SU-DHL-6 (cell line): ENCODE results near the gene C5AR1.

Source experiments
- H2AFZ ChIP-seq: fragments of 200-600 bp; sonication (generic); 2 replicates; pipeline ENCODE4 v1.6.1; 2014; ENCODE audit warnings: low read depth, mild to moderate bottlenecking, moderate library complexity, mixed read lengths, antibody characterized with exemption, low read length; ENCODE audit not compliant: severe bottlenecking
- H3F3A ChIP-seq: fragments of 200-600 bp; shearing (Covaris generic); 2 replicates; pipeline ENCODE4 v1.6.0; 2016; ENCODE audit warnings: antibody characterized with exemption, mild to moderate bottlenecking; ENCODE audit not compliant: insufficient read depth
- H3K27ac ChIP-seq: fragments of 200-600 bp; sonication (generic); 2 replicates; pipeline ENCODE4 v1.5.1; 2016; ENCODE audit warnings: low read depth, mild to moderate bottlenecking, low read length, moderate library complexity, mixed read lengths
- H3K27me3 ChIP-seq: fragments of 200-600 bp; sonication (generic), shearing (Covaris generic); 2 replicates; pipeline ENCODE4 v1.6.0; 2014; ENCODE audit warnings: mild to moderate bottlenecking, low read length
- H3K36me3 ChIP-seq: fragments of 200-600 bp; sonication (generic); 2 replicates; pipeline ENCODE4 v1.6.1; 2014; ENCODE audit warnings: mild to moderate bottlenecking, low read length, mixed read lengths
- H3K4me2 ChIP-seq: fragments of 300-600, 200-600 bp; shearing (Covaris generic), sonication (generic); 2 replicates; pipeline ENCODE4 v1.6.0; 2014; ENCODE audit warnings: low read length, low read depth, mild to moderate bottlenecking; ENCODE audit not compliant: poor library complexity, severe bottlenecking
- H3K4me3 ChIP-seq: fragments of 200-600 bp; sonication (generic); 2 replicates; pipeline ENCODE4 v1.5.1; 2014; ENCODE audit warnings: antibody characterized with exemption, low read length, mild to moderate bottlenecking, mixed read lengths; ENCODE audit not compliant: insufficient read depth, poor library complexity, severe bottlenecking
- H3K79me2 ChIP-seq: fragments of 200-600 bp; sonication (generic); 2 replicates; pipeline ENCODE4 v1.6.1; 2014; ENCODE audit warnings: mild to moderate bottlenecking, low read length, moderate library complexity; ENCODE audit not compliant: insufficient read depth
- H3K9ac ChIP-seq: fragments of 200-600 bp; sonication (generic); 2 replicates; pipeline ENCODE4 v1.7.0; 2014; ENCODE audit warnings: mild to moderate bottlenecking, low read length
- H3K9me2 ChIP-seq: fragments of 200-600 bp; sonication (generic); replicated peaks from 2 replicates; pipeline ENCODE4 v1.6.1; 2014; ENCODE audit warnings: low read length; ENCODE audit not compliant: insufficient read depth
- H3K9me3 ChIP-seq: fragments of 200-600 bp; sonication (generic); 2 replicates; pipeline ENCODE4 v1.6.1; 2014; ENCODE audit warnings: low read length, mixed read lengths; ENCODE audit not compliant: insufficient read depth
- H4K20me1 ChIP-seq: fragments of 200-600 bp; sonication (generic); 2 replicates; pipeline ENCODE4 v1.6.1; 2014; ENCODE audit warnings: low read depth, mild to moderate bottlenecking, antibody characterized with exemption, low read length, moderate library complexity, mixed read lengths
- CTCF ChIP-seq: fragments of 200-600 bp; sonication (generic); IDR thresholded peaks from one replicate; pipeline ENCODE4 v1.5.1; 2017; ENCODE audit warnings: antibody characterized with exemption, mild to moderate bottlenecking, low read length, moderate library complexity; ENCODE audit not compliant: insufficient read depth, poor library complexity, severe bottlenecking
- EZH2phosphoT487 ChIP-seq: fragments of 200-600 bp; sonication (generic), shearing (Covaris generic); conservative IDR thresholded peaks from 2 replicates; pipeline ENCODE4 v1.6.1; 2018; ENCODE audit warnings: mild to moderate bottlenecking, antibody characterized with exemption, low read length, moderate library complexity, mixed read lengths

Gene C5AR1

GRCh38 chr19:47323409-47323808 lies 13.7 kb downstream of the C5AR1 start:
- H3K27ac ChIP-seq, result no peak overlapping the region
- H3K9me3 ChIP-seq, result no peaks in the 10 kb centered on the region
- no peak overlapping the region for H3K4me3 ChIP-seq
- no peak overlapping the region for H3K4me2 ChIP-seq
- no peaks in the 10 kb centered on the region for H3F3A ChIP-seq
- TF ChIP-seq CTCF, result no peak
- TF ChIP-seq EZH2phosphoT487, result no peak
- no peaks in the 10 kb centered on the region for H4K20me1 ChIP-seq
- no peak overlapping the region for H3K9ac ChIP-seq
- H3K27me3 ChIP-seq, result no peaks in the 10 kb centered on the region
- no peaks in the 10 kb centered on the region for H3K9me2 ChIP-seq
- no peaks in the 10 kb centered on the region for H3K79me2 ChIP-seq
- no peaks in the 10 kb centered on the region for H3K36me3 ChIP-seq
- no peak overlapping the region for H2AFZ ChIP-seq

GRCh38 chr19:47323872-47324271 lies 14.2 kb downstream of the C5AR1 start:
- Histone ChIP-seq H3K27me3 (no peaks in the 10 kb centered on the region), H3K4me3 (no peak overlapping the region), H3K9me2 (no peaks in the 10 kb centered on the region), H3K9ac (no peak overlapping the region), H4K20me1 (no peaks in the 10 kb centered on the region), H3F3A (no peaks in the 10 kb centered on the region), H3K9me3 (no peaks in the 10 kb centered on the region), H3K4me2 (no peak overlapping the region), H3K79me2 (no peaks in the 10 kb centered on the region), H2AFZ (no peak overlapping the region), H3K36me3 (no peaks in the 10 kb centered on the region), H3K27ac (no peak overlapping the region)
- TF ChIP-seq CTCF (no peak), EZH2phosphoT487 (no peak)

GRCh38 chr19:47324502-47324901 lies 14.8 kb downstream of the C5AR1 start:
- H3K9me3 ChIP-seq, result no peaks in the 10 kb centered on the region
- H3F3A ChIP-seq, result no peaks in the 10 kb centered on the region
- no peak overlapping the region for H3K4me3 ChIP-seq
- no peaks in the 10 kb centered on the region for H4K20me1 ChIP-seq
- no peak overlapping the region for H3K9ac ChIP-seq
- H2AFZ ChIP-seq, result no peak overlapping the region
- no peaks in the 10 kb centered on the region for H3K79me2 ChIP-seq
- TF ChIP-seq CTCF (no peak), EZH2phosphoT487 (no peak)
- H3K27me3 ChIP-seq, result no peaks in the 10 kb centered on the region
- no peak overlapping the region for H3K27ac ChIP-seq
- H3K4me2 ChIP-seq, result no peak overlapping the region
- no peaks in the 10 kb centered on the region for H3K9me2 ChIP-seq
- no peaks in the 10 kb centered on the region for H3K36me3 ChIP-seq

- Histone ChIP-seq H3K27ac (no peak overlapping the region), H3K79me2 (no peaks in the 10 kb centered on the region), H3K4me2 (no peak overlapping the region), H2AFZ (no peak overlapping the region), H3K9ac (no peak overlapping the region), H3K36me3 (no peaks in the 10 kb centered on the region), H3K9me3 (no peaks in the 10 kb centered on the region), H3F3A (no peaks in the 10 kb centered on the region), H4K20me1 (no peaks in the 10 kb centered on the region), H3K27me3 (no peaks in the 10 kb centered on the region), H3K9me2 (no peaks in the 10 kb centered on the region), H3K4me3 (no peak overlapping the region)
- no peak for TF ChIP-seq EZH2phosphoT487
Observed at GRCh38 chr19:47330466-47330869, 20.8 kb downstream of the C5AR1 start.
